ENCODE results near the gene ZDHHC18.

ZDHHC18 gene

DNA sequence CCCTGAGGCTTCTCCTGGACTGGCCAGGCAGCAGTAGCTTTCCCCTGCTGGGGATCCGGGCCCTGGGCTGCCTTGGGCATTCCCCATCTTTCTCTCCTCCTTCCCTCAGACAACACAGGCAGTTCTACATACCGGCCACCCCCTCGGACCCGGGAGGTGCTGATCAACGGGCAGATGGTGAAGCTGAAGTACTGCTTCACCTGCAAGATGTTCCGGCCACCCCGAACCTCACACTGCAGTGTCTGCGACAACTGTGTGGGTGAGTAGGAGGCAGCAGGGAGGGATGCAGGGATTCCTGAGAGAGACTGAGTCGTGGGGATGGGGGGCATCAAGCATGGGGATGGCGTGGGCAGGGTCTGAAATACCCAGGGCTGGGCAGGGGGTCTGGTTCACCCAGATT lies 22.0 kb downstream of the ZDHHC18 start:
- H3K4me3 ChIP-seq (ENCODE audit: low read depth, low read length) = no peak overlapping the region
- TF ChIP-seq, protein P1, sequence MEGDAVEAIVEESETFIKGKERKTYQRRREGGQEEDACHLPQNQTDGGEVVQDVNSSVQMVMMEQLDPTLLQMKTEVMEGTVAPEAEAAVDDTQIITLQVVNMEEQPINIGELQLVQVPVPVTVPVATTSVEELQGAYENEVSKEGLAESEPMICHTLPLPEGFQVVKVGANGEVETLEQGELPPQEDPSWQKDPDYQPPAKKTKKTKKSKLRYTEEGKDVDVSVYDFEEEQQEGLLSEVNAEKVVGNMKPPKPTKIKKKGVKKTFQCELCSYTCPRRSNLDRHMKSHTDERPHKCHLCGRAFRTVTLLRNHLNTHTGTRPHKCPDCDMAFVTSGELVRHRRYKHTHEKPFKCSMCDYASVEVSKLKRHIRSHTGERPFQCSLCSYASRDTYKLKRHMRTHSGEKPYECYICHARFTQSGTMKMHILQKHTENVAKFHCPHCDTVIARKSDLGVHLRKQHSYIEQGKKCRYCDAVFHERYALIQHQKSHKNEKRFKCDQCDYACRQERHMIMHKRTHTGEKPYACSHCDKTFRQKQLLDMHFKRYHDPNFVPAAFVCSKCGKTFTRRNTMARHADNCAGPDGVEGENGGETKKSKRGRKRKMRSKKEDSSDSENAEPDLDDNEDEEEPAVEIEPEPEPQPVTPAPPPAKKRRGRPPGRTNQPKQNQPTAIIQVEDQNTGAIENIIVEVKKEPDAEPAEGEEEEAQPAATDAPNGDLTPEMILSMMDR (IDR thresholded peaks at IDR 0.05; ENCODE audit: insufficient read depth, low read depth, low read length, missing control alignments) = no peak
- DNase-seq (ENCODE audit: low read depth) = no peak

GRCh38 chr1:26848941-26849774 lies 22.7 kb downstream of the ZDHHC18 start:
- TF ChIP-seq, protein P1 (IDR thresholded peaks at IDR 0.05; ENCODE audit: insufficient read depth, low read depth, low read length, missing control alignments) = no peak
- DNase-seq (ENCODE audit: low read depth) = no peak

GRCh38 chr1:26851106-26851684 lies 24.7 kb downstream of the ZDHHC18 start:
- DNase-seq (ENCODE audit: low read depth) = no peak
- no peak overlapping the region for H3K4me3 ChIP-seq (ENCODE audit: low read depth, low read length)
- TF ChIP-seq, protein P1 (IDR thresholded peaks at IDR 0.05; ENCODE audit: insufficient read depth, low read depth, low read length, missing control alignments) = no peak

More at GRCh38 chr1:26848941-26849774, 22.7 kb downstream of the ZDHHC18 start:
- no peak overlapping the region for H3K4me3 ChIP-seq (ENCODE audit: low read depth, low read length)

DNA sequence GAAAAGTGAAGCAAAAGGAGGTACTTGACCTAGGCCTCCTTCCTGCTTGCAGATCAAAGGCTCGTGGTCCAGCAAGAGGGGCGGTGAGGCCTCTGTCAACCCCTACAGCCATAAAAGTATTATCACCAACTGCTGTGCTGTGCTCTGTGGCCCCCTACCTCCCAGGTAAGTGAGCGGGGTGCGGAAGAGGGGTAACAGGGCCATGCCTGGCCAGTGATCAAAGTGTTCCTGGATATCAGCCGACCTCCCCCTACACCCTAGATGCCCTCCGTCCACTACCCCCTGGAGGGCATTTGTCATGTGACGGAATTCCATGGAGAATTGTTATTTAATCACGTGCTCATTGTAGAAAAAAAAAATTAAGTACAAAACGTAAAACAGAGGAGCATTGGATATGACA lies 26.2 kb downstream of the ZDHHC18 start:
- no peak overlapping the region for H3K4me3 ChIP-seq (ENCODE audit: low read depth, low read length)
- TF ChIP-seq, protein P1 (IDR thresholded peaks at IDR 0.05; ENCODE audit: insufficient read depth, low read depth, low read length, missing control alignments) = no peak
- no peak for DNase-seq (ENCODE audit: low read depth)

- DNase-seq (ENCODE audit: low read depth) = peak; percentile 81
- H3K4me3 ChIP-seq (ENCODE audit: low read depth, low read length) = no peak overlapping the region
- TF ChIP-seq, protein P1 (IDR thresholded peaks at IDR 0.05; ENCODE audit: insufficient read depth, low read depth, low read length, missing control alignments) = peak; percentile 79
Measured at GRCh38 chr1:26853156-26853555, 26.7 kb downstream of the ZDHHC18 start.

- TF ChIP-seq, protein P1 (IDR thresholded peaks at IDR 0.05; ENCODE audit: insufficient read depth, low read depth, low read length, missing control alignments) = no peak
- no peak for DNase-seq (ENCODE audit: low read depth)
- H3K4me3 ChIP-seq (ENCODE audit: low read depth, low read length) = no peak overlapping the region
Measured at GRCh38 chr1:26853600-26853999, 27.1 kb downstream of the ZDHHC18 start.
